HG02623 (cell line): Measurements from ENCODE around the gene GPC3.

Experiments used
- ATAC-seq: cut with Tn5 transposase; IDR thresholded peaks from one replicate; pipeline ENCODE4 v1.9.1; 2021; ENCODE audit warnings: moderate library complexity; ENCODE audit not compliant: unreplicated experiment

The GPC3 gene

GRCh38 chrX:133658293-133658911, 327.0 kb downstream of the GPC3 start:
- no peak for ATAC-seq

- ATAC-seq: no peak
Observed at GRCh38 chrX:133655275-133656265, 329.8 kb downstream of the GPC3 start.

GRCh38 chrX:133654811-133655210, 330.6 kb downstream of the GPC3 start:
- ATAC-seq: no peak

GRCh38 chrX:133653358-133653757, 332.0 kb downstream of the GPC3 start:
- no peak for ATAC-seq

- ATAC-seq: no peak
Observed at GRCh38 chrX:133652185-133652584, 333.2 kb downstream of the GPC3 start.

GRCh38 chrX:133650239-133650638, 335.2 kb downstream of the GPC3 start:
- no peak for ATAC-seq

- no peak for ATAC-seq
Observed at GRCh38 chrX:133649651-133650050, 335.7 kb downstream of the GPC3 start.

- no peak for ATAC-seq
Observed at GRCh38 chrX:133648594-133648993, 336.8 kb downstream of the GPC3 start.

GRCh38 chrX:133646719-133647116, 338.7 kb downstream of the GPC3 start:
- no peak for ATAC-seq

GRCh38 chrX:133645977-133646718, 339.2 kb downstream of the GPC3 start:
- no peak for ATAC-seq

GRCh38 chrX:133645256-133645655, 340.1 kb downstream of the GPC3 start:
- no peak for ATAC-seq

- no peak for ATAC-seq
Observed at GRCh38 chrX:133640161-133641015, 345.0 kb downstream of the GPC3 start.

- no peak for ATAC-seq
Observed at GRCh38 chrX:133639726-133640125, 345.7 kb downstream of the GPC3 start.

GRCh38 chrX:133638285-133638684, 347.1 kb downstream of the GPC3 start:
- no peak for ATAC-seq

- ATAC-seq: no peak
Observed at GRCh38 chrX:133637765-133638164, 347.6 kb downstream of the GPC3 start.

GRCh38 chrX:133636009-133636408, 349.4 kb downstream of the GPC3 start:
- no peak for ATAC-seq

- ATAC-seq: no peak
Observed at GRCh38 chrX:133634416-133634815, 351.0 kb downstream of the GPC3 start.

GRCh38 chrX:133633950-133634349, 351.4 kb downstream of the GPC3 start:
- no peak for ATAC-seq

GRCh38 chrX:133633162-133633561, 352.2 kb downstream of the GPC3 start:
- ATAC-seq: no peak

GRCh38 chrX:133630362-133630761, 355.0 kb downstream of the GPC3 start:
- ATAC-seq: no peak

GRCh38 chrX:133627673-133628072, 357.7 kb downstream of the GPC3 start:
- no peak for ATAC-seq
